GM12878 (cell line): ENCODE measurements around the gene C1orf74. TPM values are rescaled to one million over a fixed set of nuclear protein-coding genes. Genes with fewer than 3 reads are reported as not detected.

ENCODE experiments used
- ATAC-seq: fragments of 200-7000 bp; cut with Tn5 transposase; 3 replicates; pipeline ENCODE4 v1.9.1; 2020; ENCODE audit warnings: mild to moderate bottlenecking, moderate library complexity
- BruUV-seq: library from RNA; stranded (reverse); fragments of 400-500 nt; replicated peaks from 2 replicates; lab custom pipeline; 2021; lab: Mats Ljungman, UMichigan
- CTCF ChIA-PET: fragments of 300-600 bp; sonication (Branson Sonifier 250); formaldehyde crosslinking; extraction: SDS; loops from one replicate; lab custom pipeline; 2021; ENCODE audit warnings: inconsistent platforms; lab: Yijun Ruan, JAX
- POLR2A ChIA-PET: fragments of 350-600 bp; formaldehyde crosslinking; extraction: SDS; loops from one replicate; lab custom pipeline; 2021; ENCODE audit warnings: inconsistent platforms; lab: Charles Lee
- RAD21 ChIA-PET: fragments of 300-600 bp; sonication (Branson Sonifier 250); formaldehyde crosslinking; loops from one replicate; lab custom pipeline; 2023; ENCODE audit warnings: antibody characterized with exemption; ENCODE audit not compliant: unreplicated experiment; lab: Charles Lee
- SMC1A ChIA-PET: fragments of 300-600 bp; sonication (Branson Sonifier 250); formaldehyde crosslinking; loops from one replicate; lab custom pipeline; 2023; ENCODE audit not compliant: unreplicated experiment, uncharacterized antibody; lab: Charles Lee
- DNase-seq: peaks from one replicate; pipeline ENCODE4 v3.0.0-alpha.2; 2011; ENCODE audit warnings: low read depth, low spot score
- FAIRE-seq: peaks from 3 replicates; lab custom pipeline; 2011; peaks lifted over from hg19 to GRCh38; lab: Jason Lieb, UNC
- H2AFZ ChIP-seq: 2 replicates; pipeline ENCODE4 v1.6.0; 2011; ENCODE audit warnings: low read depth, low read length, control low read depth; ENCODE audit not compliant: control insufficient read depth
- H3K27ac ChIP-seq: 2 replicates; pipeline ENCODE4 v1.5.1; 2011; ENCODE audit warnings: control low read depth; ENCODE audit not compliant: control insufficient read depth, insufficient read depth
- H3K27me3 ChIP-seq, 2 experiments: replicated peaks in 1 of 2; 2 replicates each; pipeline versions ENCODE4 v1.6.0 to v1.6.1; 2011; ENCODE audit warnings: low read length in 1 of 2; ENCODE audit not compliant: control insufficient read depth in 2 of 2, insufficient read depth in 2 of 2
- H3K36me3 ChIP-seq, 2 experiments: 2 replicates each; pipeline ENCODE4 v1.5.1; 2011; ENCODE audit warnings: low read length in 1 of 2; ENCODE audit not compliant: control insufficient read depth in 2 of 2, insufficient read depth in 2 of 2
- H3K4me1 ChIP-seq: 2 replicates; pipeline ENCODE4 v1.6.1; 2011; ENCODE audit warnings: mild to moderate bottlenecking, low read length, moderate library complexity, mixed read lengths; ENCODE audit not compliant: control insufficient read depth, insufficient read depth
- H3K4me2 ChIP-seq: 2 replicates; pipeline ENCODE4 v1.6.0; 2011; ENCODE audit warnings: control low read depth; ENCODE audit not compliant: control insufficient read depth, insufficient read depth
- H3K4me3 ChIP-seq: fragments of 200-600 bp; sonication (generic); 2 replicates; pipeline ENCODE4 v1.5.1; 2016
- H3K79me2 ChIP-seq: 2 replicates; pipeline ENCODE4 v1.6.0; 2011; ENCODE audit warnings: low read length; ENCODE audit not compliant: control insufficient read depth, insufficient read depth
- H3K9ac ChIP-seq: 2 replicates; pipeline ENCODE4 v1.8.0; 2011; ENCODE audit warnings: low read length, control low read depth, mixed read lengths; ENCODE audit not compliant: control insufficient read depth, insufficient read depth
- H3K9me3 ChIP-seq: replicated peaks from 3 replicates; pipeline ENCODE4 v1.5.1; 2011; ENCODE audit warnings: mild to moderate bottlenecking, low read length; ENCODE audit not compliant: control insufficient read depth, insufficient read depth
- H4K20me1 ChIP-seq: 2 replicates; pipeline ENCODE4 v1.6.0; 2011; ENCODE audit not compliant: control insufficient read depth, insufficient read depth
- EED ChIP-seq: sonication (generic); IDR thresholded peaks from 2 replicates; pipeline ENCODE4 v1.6.1; 2016; ENCODE audit warnings: antibody characterized with exemption, low read depth
- IRF4 ChIP-seq: IDR thresholded peaks from 2 replicates; pipeline ENCODE4 v1.6.1; 2011; ENCODE audit warnings: low read depth, low read length
- KLF5 ChIP-seq: fragments of 450-650 bp; IDR thresholded peaks from 2 replicates; pipeline ENCODE4 v1.6.1; 2014; ENCODE audit warnings: mild to moderate bottlenecking; ENCODE audit not compliant: partially characterized antibody
- NFIC ChIP-seq: IDR thresholded peaks from 2 replicates; pipeline ENCODE4 v1.6.1; 2012; ENCODE audit warnings: low read depth, mild to moderate bottlenecking, inconsistent platforms, low read length, moderate library complexity
- POLR2AphosphoS2 ChIP-seq: IDR thresholded peaks from 2 replicates; pipeline ENCODE4 v1.6.1; 2011; ENCODE audit warnings: low read depth, mild to moderate bottlenecking, low read length, improper control_type of control experiment, moderate library complexity
- POU2F2 ChIP-seq: IDR thresholded peaks from 3 replicates; pipeline ENCODE4 v1.6.1; 2011; ENCODE audit warnings: low read depth, mild to moderate bottlenecking, low read length, borderline replicate concordance
- RB1 ChIP-seq: fragments of 450-650 bp; formaldehyde crosslinking; IDR thresholded peaks from 2 replicates; pipeline ENCODE4 v1.6.1; 2017; ENCODE audit warnings: mild to moderate bottlenecking, borderline replicate concordance
- RBBP5 ChIP-seq: fragments of 200-600 bp; sonication (generic); conservative IDR thresholded peaks from 2 replicates; pipeline ENCODE4 v1.6.1; 2016
- TCF12 ChIP-seq: IDR thresholded peaks from 2 replicates; pipeline ENCODE4 v1.6.1; 2011; ENCODE audit warnings: low read depth, mild to moderate bottlenecking, low read length
- ZBED1 ChIP-seq: IDR thresholded peaks from 2 replicates; pipeline ENCODE4 v1.6.1; 2016; ENCODE audit warnings: borderline replicate concordance
- ZNF24 ChIP-seq: fragments of 450-650 bp; IDR thresholded peaks from 2 replicates; pipeline ENCODE4 v1.6.1; 2017; ENCODE audit warnings: antibody characterized with exemption, mild to moderate bottlenecking
- WGBS: methylation state at CpG from one replicate; pipeline ENCODE4 v1.1.6; 2016; ENCODE audit warnings: low lambda C conversion rate; ENCODE audit not compliant: insufficient replicate concordance, insufficient coverage; ENCODE audit errors: missing lambda C conversion rate; 5-methylcytosine and 5-hydroxymethylcytosine counted together
- in situ Hi-C: fragments of 300-500 bp; cut with MboI; formaldehyde crosslinking; loops from 9 replicates; pipeline ENCODE4 v1.14.3; 2018; ENCODE audit warnings: mixed read lengths
- intact Hi-C: fragments of 100-400 bp; cut with micrococcal nuclease; formaldehyde crosslinking; loops from one replicate; pipeline ENCODE4 v1.14.2; 2022; ENCODE audit not compliant: unreplicated experiment
- polyA plus RNA-seq, 11 experiments: library from polyadenylated mRNA; depleted of rRNA in 4 of 11; unstranded in 6 of 11; stranded (reverse) in 5 of 11; fragments of >200 nt; fragmentation: Nextera tagmentation in 4 of 11; fragmentation: Illumina TruSeq in 1 of 11; extraction: Ambion mirVana in 4 of 11; extraction: Trizol in 1 of 11; gene quantifications; 1 replicate in 1 of 11; 2 replicates in 10 of 11; pipeline versions ENCODE4 v1.2.1 to v1.2.3, GENCODE V29; 2011 to 2016; ENCODE audit warnings: inconsistent platforms in 2 of 11, missing spikeins in 2 of 11, low read depth in 1 of 11
- total RNA-seq, 4 experiments: library from RNA; depleted of rRNA in 3 of 4; stranded (reverse); fragments of >200 nt in 3 of 4; fragmentation: Illumina TruSeq in 1 of 4; extraction: Trizol in 1 of 4; gene quantifications; 2 replicates each; pipeline versions ENCODE4 v1.2.1 to v1.2.3, GENCODE V29; 2013 to 2021
- TF ChIP-seq, protein P1 (sequence below): fragments of 450-650 bp; IDR thresholded peaks from 2 replicates; pipeline ENCODE4 v1.6.1; 2017; ENCODE audit warnings: mild to moderate bottlenecking, moderate library complexity
- TF ChIP-seq, protein P2 (sequence below): fragments of 450-650 bp; conservative IDR thresholded peaks from 2 replicates; pipeline ENCODE4 v1.6.1; 2017; ENCODE audit warnings: mild to moderate bottlenecking, moderate library complexity
- TF ChIP-seq, protein P3 (sequence below): fragments of 450-650 bp; formaldehyde crosslinking; IDR thresholded peaks from 2 replicates; pipeline ENCODE4 v1.4.0; 2020; ENCODE audit warnings: mild to moderate bottlenecking, moderate library complexity

C1orf74 gene
- total and polyA plus RNA-seq, 10 of the 15 experiments (the other 5 are each of a cell fraction or from before 2014, with no cell fraction given): 3.1 to 5.5 (median 3.6) TPM

DNA sequence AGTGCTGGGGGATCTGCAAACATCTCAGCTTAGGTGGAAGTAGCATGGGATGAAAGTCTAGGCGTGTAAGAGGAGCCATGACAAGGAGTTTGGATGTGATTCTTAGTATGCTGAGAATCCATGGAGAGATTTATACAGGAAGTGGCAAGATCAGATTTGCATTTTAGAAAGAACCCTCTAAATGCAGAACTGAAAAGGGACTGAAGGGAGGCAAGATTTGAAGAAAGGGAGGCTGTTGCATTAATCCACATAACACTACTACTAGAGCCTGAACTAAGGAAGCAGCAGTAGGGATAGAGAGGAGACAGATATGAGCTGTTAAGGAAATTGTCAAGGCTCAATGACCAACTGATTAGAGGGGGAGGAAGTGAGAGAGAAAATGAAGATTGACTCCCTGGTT lies 9.8 kb downstream of the C1orf74 start:
- intact Hi-C loops: no loop called here
- ChIA-PET SMC1A (interaction anchor here (0.9 to 3.1 kb wide), 19 partner anchors 9 to 165 kb away, joined by 3 to 23 read pairs (median 5); partner anchors contain the start of genes C1orf74, G0S2 and TRAF3IP3), POLR2A (interaction anchor here (1.3 to 3.2 kb wide), 6 partner anchors 10 to 23 kb away, joined by 3 to 24 read pairs (median 4); partner anchors contain the start of genes C1orf74 and TRAF3IP3), CTCF (interaction anchor here (0.7 to 7.6 kb wide), 10 partner anchors 9 to 53 kb away, joined by 3 to 56 read pairs (median 4); partner anchors contain the start of genes C1orf74 and UTP25), RAD21 (interaction anchor here (0.7 to 2.7 kb wide), 6 partner anchors 9 to 53 kb away, joined by 3 to 13 read pairs (median 4); partner anchors contain the start of gene C1orf74)
- peak; percentile 32 for DNase-seq
- no peak overlapping the region for H2AFZ ChIP-seq
- peaks cover 7 to 16% of the 10 kb centered on the region in 2 experiments; a peak in 3 of 4 replicates for H3K36me3 ChIP-seq
- peaks cover 12% of the 10 kb centered on the region for H3K79me2 ChIP-seq
- peak overlapping the region; percentile 58 for H3K4me2 ChIP-seq
- H3K27me3 ChIP-seq: no peaks in the 10 kb centered on the region
- BruUV-seq: no TSS peak
- no peaks in the 10 kb centered on the region for H4K20me1 ChIP-seq
- H3K9ac ChIP-seq: no peak overlapping the region
- H3K27ac ChIP-seq: peak overlapping the region; percentile 60
- peak; percentile 82 for ATAC-seq
- H3K9me3 ChIP-seq: no peaks in the 10 kb centered on the region
- H3K4me1 ChIP-seq: peaks cover 42% of the 10 kb centered on the region
- WGBS: 0% methylated on average over 1 of the region's 1 CpG
- H3K4me3 ChIP-seq: peak overlapping the region; percentile 6
- peak; percentile 72 for FAIRE-seq
- in situ Hi-C loops: no loop called here
- peak; percentile 58 for TF ChIP-seq EED
- TF ChIP-seq IRF4: 0 out of 2 replicates have a peak, but pooled peaks have one; percentile 35
- TF ChIP-seq POU2F2: peak; percentile 88; the same call in 1 of the 3 replicates
- no peak for TF ChIP-seq RBBP5
- TF ChIP-seq, protein P1, sequence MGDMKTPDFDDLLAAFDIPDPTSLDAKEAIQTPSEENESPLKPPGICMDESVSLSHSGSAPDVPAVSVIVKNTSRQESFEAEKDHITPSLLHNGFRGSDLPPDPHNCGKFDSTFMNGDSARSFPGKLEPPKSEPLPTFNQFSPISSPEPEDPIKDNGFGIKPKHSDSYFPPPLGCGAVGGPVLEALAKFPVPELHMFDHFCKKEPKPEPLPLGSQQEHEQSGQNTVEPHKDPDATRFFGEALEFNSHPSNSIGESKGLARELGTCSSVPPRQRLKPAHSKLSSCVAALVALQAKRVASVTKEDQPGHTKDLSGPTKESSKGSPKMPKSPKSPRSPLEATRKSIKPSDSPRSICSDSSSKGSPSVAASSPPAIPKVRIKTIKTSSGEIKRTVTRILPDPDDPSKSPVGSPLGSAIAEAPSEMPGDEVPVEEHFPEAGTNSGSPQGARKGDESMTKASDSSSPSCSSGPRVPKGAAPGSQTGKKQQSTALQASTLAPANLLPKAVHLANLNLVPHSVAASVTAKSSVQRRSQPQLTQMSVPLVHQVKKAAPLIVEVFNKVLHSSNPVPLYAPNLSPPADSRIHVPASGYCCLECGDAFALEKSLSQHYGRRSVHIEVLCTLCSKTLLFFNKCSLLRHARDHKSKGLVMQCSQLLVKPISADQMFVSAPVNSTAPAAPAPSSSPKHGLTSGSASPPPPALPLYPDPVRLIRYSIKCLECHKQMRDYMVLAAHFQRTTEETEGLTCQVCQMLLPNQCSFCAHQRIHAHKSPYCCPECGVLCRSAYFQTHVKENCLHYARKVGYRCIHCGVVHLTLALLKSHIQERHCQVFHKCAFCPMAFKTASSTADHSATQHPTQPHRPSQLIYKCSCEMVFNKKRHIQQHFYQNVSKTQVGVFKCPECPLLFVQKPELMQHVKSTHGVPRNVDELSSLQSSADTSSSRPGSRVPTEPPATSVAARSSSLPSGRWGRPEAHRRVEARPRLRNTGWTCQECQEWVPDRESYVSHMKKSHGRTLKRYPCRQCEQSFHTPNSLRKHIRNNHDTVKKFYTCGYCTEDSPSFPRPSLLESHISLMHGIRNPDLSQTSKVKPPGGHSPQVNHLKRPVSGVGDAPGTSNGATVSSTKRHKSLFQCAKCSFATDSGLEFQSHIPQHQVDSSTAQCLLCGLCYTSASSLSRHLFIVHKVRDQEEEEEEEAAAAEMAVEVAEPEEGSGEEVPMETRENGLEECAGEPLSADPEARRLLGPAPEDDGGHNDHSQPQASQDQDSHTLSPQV: no peak
- TF ChIP-seq, protein P2, sequence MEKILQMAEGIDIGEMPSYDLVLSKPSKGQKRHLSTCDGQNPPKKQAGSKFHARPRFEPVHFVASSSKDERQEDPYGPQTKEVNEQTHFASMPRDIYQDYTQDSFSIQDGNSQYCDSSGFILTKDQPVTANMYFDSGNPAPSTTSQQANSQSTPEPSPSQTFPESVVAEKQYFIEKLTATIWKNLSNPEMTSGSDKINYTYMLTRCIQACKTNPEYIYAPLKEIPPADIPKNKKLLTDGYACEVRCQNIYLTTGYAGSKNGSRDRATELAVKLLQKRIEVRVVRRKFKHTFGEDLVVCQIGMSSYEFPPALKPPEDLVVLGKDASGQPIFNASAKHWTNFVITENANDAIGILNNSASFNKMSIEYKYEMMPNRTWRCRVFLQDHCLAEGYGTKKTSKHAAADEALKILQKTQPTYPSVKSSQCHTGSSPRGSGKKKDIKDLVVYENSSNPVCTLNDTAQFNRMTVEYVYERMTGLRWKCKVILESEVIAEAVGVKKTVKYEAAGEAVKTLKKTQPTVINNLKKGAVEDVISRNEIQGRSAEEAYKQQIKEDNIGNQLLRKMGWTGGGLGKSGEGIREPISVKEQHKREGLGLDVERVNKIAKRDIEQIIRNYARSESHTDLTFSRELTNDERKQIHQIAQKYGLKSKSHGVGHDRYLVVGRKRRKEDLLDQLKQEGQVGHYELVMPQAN: no peak
- no peak for TF ChIP-seq KLF5
- no peak for TF ChIP-seq TCF12
- no peak for TF ChIP-seq ZBED1
- TF ChIP-seq NFIC: no peak
- TF ChIP-seq, protein P3, sequence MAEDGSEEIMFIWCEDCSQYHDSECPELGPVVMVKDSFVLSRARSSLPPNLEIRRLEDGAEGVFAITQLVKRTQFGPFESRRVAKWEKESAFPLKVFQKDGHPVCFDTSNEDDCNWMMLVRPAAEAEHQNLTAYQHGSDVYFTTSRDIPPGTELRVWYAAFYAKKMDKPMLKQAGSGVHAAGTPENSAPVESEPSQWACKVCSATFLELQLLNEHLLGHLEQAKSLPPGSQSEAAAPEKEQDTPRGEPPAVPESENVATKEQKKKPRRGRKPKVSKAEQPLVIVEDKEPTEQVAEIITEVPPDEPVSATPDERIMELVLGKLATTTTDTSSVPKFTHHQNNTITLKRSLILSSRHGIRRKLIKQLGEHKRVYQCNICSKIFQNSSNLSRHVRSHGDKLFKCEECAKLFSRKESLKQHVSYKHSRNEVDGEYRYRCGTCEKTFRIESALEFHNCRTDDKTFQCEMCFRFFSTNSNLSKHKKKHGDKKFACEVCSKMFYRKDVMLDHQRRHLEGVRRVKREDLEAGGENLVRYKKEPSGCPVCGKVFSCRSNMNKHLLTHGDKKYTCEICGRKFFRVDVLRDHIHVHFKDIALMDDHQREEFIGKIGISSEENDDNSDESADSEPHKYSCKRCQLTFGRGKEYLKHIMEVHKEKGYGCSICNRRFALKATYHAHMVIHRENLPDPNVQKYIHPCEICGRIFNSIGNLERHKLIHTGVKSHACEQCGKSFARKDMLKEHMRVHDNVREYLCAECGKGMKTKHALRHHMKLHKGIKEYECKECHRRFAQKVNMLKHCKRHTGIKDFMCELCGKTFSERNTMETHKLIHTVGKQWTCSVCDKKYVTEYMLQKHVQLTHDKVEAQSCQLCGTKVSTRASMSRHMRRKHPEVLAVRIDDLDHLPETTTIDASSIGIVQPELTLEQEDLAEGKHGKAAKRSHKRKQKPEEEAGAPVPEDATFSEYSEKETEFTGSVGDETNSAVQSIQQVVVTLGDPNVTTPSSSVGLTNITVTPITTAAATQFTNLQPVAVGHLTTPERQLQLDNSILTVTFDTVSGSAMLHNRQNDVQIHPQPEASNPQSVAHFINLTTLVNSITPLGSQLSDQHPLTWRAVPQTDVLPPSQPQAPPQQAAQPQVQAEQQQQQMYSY (CRISPR knock-in tag): no peak
- peak; percentile 85 for TF ChIP-seq ZNF24
- no peak for TF ChIP-seq POLR2AphosphoS2
- no peak for TF ChIP-seq RB1
